A549 (cell line): Measurements from ENCODE around the gene SLITRK4.

ENCODE experiments used
- BHLHE40 ChIP-seq: IDR thresholded peaks from 2 replicates; pipeline ENCODE4 v1.6.1; 2012; ENCODE audit warnings: low read depth, low read length, inconsistent platforms
- CHD4 ChIP-seq: fragments of 200-600 bp; sonication (generic); IDR thresholded peaks from 2 replicates; pipeline ENCODE4 v1.6.1; 2016; ENCODE audit warnings: antibody characterized with exemption, mild to moderate bottlenecking, borderline replicate concordance
- ELK1 ChIP-seq: fragments of 150-350 bp; IDR thresholded peaks from 2 replicates; pipeline ENCODE4 v1.6.1; 2014; ENCODE audit warnings: low read depth, mild to moderate bottlenecking, low read length
- EP300 ChIP-seq, 2 experiments: fragments of >200 bp; sonication (Bioruptor Twin); formaldehyde crosslinking; IDR thresholded peaks; 2 replicates in 1 of 2; 3 replicates in 1 of 2; pipeline ENCODE4 v1.6.1; 2016 to 2017
- HOXB5 ChIP-seq: fragments of 250-450 bp; sonication (Bioruptor Pico); IDR thresholded peaks from 2 replicates; pipeline ENCODE4 v1.5.0; 2020; ENCODE audit warnings: mild to moderate bottlenecking, moderate library complexity
- JUN ChIP-seq, 2 experiments: fragments of >200 bp; sonication (Bioruptor Twin); formaldehyde crosslinking; IDR thresholded peaks; 2 replicates in 1 of 2; 3 replicates in 1 of 2; pipeline ENCODE4 v1.6.1; 2016 to 2017
- MAX ChIP-seq: IDR thresholded peaks from 2 replicates; pipeline ENCODE4 v1.6.1; 2012
- NPAS2 ChIP-seq: fragments of 250-450 bp; sonication (Bioruptor Pico); IDR thresholded peaks from 2 replicates; pipeline ENCODE4 v1.8.0; 2022; ENCODE audit warnings: mild to moderate bottlenecking, moderate library complexity, borderline replicate concordance
- POLR2A ChIP-seq: IDR thresholded peaks from 2 replicates; pipeline ENCODE4 v1.6.1; 2012; ENCODE audit warnings: mild to moderate bottlenecking, low read length
- RAD21 ChIP-seq, 2 experiments: fragments of >200 bp in 1 of 2; sonication (Bioruptor Twin) in 1 of 2; formaldehyde crosslinking in 1 of 2; IDR thresholded peaks in 1 of 2; conservative IDR thresholded peaks in 1 of 2; 2 replicates in 1 of 2; 3 replicates in 1 of 2; pipeline ENCODE4 v1.6.1; 2012 to 2018; ENCODE audit warnings: inconsistent platforms in 1 of 2
- RFX5 ChIP-seq: fragments of 450-650 bp; IDR thresholded peaks from 2 replicates; pipeline ENCODE4 v1.7.1; 2014; ENCODE audit warnings: antibody characterized with exemption, mild to moderate bottlenecking, moderate library complexity
- TF ChIP-seq, protein P1 (sequence below): fragments of >200 bp; sonication (Bioruptor Twin); formaldehyde crosslinking; IDR thresholded peaks from 3 replicates; pipeline ENCODE4 v1.5.1; 2016
- TF ChIP-seq, protein P2 (sequence below): fragments of 450-650 bp; IDR thresholded peaks from 2 replicates; pipeline ENCODE4 v1.6.1; 2014; ENCODE audit warnings: antibody characterized with exemption

- TF ChIP-seq BHLHE40 = no peak
- TF ChIP-seq, protein P1, sequence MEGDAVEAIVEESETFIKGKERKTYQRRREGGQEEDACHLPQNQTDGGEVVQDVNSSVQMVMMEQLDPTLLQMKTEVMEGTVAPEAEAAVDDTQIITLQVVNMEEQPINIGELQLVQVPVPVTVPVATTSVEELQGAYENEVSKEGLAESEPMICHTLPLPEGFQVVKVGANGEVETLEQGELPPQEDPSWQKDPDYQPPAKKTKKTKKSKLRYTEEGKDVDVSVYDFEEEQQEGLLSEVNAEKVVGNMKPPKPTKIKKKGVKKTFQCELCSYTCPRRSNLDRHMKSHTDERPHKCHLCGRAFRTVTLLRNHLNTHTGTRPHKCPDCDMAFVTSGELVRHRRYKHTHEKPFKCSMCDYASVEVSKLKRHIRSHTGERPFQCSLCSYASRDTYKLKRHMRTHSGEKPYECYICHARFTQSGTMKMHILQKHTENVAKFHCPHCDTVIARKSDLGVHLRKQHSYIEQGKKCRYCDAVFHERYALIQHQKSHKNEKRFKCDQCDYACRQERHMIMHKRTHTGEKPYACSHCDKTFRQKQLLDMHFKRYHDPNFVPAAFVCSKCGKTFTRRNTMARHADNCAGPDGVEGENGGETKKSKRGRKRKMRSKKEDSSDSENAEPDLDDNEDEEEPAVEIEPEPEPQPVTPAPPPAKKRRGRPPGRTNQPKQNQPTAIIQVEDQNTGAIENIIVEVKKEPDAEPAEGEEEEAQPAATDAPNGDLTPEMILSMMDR = no peak
- no peak for TF ChIP-seq CHD4
- TF ChIP-seq HOXB5 (CRISPR knock-in tag) = no peak
- no peak for TF ChIP-seq ELK1
- TF ChIP-seq RFX5 = no peak
- TF ChIP-seq JUN (IDR thresholded peaks at IDR 0.05) = no peak
- TF ChIP-seq RAD21 (conservative IDR thresholded peaks at IDR 0.05 in 1 of 2, IDR thresholded peaks at IDR 0.05 in 1 of 2) = no peak
- TF ChIP-seq POLR2A = no peak
- TF ChIP-seq, protein P2, sequence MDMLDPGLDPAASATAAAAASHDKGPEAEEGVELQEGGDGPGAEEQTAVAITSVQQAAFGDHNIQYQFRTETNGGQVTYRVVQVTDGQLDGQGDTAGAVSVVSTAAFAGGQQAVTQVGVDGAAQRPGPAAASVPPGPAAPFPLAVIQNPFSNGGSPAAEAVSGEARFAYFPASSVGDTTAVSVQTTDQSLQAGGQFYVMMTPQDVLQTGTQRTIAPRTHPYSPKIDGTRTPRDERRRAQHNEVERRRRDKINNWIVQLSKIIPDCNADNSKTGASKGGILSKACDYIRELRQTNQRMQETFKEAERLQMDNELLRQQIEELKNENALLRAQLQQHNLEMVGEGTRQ = no peak
- TF ChIP-seq NPAS2 (CRISPR knock-in tag) = no peak
- TF ChIP-seq MAX = no peak
- TF ChIP-seq EP300 (IDR thresholded peaks at IDR 0.05) = no peak
These were observed 27.9 kb upstream of the SLITRK4 start for GRCh38 chrX:143663755-143664154.
